ENCODE data around the gene MTERF2. TPM values are rescaled to one million over a fixed set of nuclear protein-coding genes. Genes with fewer than 3 reads are reported as not detected.

MTERF2 gene, protein sequence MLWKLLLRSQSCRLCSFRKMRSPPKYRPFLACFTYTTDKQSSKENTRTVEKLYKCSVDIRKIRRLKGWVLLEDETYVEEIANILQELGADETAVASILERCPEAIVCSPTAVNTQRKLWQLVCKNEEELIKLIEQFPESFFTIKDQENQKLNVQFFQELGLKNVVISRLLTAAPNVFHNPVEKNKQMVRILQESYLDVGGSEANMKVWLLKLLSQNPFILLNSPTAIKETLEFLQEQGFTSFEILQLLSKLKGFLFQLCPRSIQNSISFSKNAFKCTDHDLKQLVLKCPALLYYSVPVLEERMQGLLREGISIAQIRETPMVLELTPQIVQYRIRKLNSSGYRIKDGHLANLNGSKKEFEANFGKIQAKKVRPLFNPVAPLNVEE
- 3.9 and 7.3 TPM in 2 replicates for total RNA-seq

DNA sequence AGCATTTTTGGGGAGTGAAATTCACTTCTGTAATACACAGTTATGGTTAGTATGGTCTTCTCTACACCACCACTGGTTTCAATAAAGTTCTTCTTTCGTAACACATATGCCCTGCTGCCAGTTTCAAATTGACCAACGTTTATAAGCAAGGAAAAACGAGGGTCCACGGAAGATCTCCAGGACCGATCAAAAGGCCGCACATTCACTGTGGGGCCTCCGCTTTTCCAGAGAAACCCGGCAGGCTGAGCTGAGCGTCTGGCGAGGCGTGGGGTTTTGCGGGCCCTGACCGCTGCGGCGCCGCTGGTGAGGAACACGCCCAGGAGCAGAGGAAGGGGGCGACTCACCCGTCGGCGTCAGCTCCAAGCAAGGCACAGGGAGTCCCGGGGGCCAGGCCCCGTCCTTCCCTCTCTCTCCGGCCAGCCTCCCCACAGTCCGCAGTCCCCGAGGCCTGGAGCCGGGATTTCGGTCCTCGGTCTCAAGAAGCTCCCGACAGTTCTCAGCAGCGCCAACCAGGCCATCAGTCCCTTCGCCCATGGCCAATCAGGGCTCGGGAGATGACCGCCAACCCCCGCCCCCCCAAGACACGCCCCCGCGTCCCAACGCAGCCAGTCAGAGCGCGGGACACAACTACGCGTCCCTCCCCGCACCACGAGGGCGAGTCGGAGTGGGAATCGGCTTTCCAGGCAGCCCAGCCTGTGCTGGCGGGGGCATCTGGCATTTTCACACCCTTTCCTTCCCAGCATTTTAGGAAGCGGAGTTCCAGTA is at the start of gene MTERF2:
TSS of gene MTERF2 (minus strand) at position 522 of the 765 bp plus-strand sequence. CDS start 8,432 bp downstream, outside the sequence.
- TF ChIP-seq CTCF (IDR thresholded peaks at IDR 0.05; ENCODE audit: insufficient read depth, low read depth, low read length), result no peak
- H3K4me3 ChIP-seq (ENCODE audit: low read depth, low read length), result peak within 1 kb of the TSS; percentile 82
- DNase-seq (ENCODE audit: low read depth), result peak; percentile 95

DNA sequence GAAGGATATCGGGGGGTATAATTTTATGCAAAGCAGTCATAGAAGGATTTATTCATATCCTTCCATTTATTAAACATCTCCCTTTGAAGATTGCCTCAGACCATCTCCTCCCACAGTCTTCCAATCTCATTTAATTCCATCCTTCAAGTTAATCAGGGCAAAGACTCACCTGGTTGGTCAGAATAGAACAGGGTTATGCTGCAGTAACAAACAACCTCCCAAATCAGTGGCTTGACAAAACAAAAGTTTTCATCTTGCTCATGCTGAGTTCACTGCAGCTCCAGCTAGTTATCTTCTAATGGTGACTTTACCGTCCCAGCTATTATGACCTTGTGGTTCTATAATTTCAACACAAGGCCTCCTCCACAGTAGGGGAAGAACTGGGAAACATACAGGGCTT is 48.8 kb upstream of the MTERF2 start:
- no peak for DNase-seq (ENCODE audit: low read depth)
- H3K4me3 ChIP-seq (ENCODE audit: low read depth, low read length), result no peak overlapping the region
- TF ChIP-seq CTCF (IDR thresholded peaks at IDR 0.05; ENCODE audit: insufficient read depth, low read depth, low read length), result no peak

DNA sequence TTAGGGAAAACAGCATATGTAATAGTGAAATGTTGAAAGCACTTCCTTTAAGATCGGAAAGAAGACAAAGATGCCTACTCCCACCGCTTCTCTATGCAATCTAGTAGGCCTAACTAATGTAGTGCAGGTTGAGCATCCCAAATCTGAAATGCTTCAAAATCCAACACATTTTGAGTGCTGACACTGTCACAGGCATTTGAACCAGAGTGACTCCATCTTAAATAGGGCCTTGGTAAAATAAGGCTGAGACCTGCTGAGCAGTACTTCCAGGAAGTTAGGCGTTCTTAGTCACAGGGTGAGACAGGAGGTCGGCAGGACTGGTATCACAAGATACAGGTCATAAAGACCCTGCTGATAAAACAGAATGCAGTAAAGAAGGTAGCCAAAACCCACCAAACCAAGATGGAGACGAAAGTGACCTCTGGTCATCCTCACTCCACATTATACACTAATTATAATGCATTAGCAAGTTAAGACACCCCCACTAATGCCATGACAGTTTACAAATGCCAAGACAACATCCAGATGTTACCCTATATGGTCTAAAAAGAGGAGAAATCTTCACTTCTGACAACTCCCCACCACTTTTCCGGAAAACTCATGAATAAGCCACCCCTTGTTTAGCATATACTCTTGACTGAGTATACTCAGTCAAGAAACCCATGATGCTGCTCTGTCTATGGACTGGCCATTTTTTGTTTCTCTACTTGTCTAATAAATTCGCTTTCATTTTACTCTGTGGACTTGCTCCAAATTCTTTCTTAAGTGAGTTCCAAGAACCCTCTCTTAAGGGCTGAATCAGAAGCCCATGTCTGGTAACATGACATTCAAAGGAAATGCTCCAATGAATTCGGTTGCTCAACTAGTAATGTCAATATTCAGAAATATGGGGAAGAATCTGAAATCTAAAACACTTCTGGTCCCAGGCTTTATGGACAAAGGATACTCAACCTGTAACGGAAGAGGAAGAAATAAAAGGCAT is 47.1 kb upstream of the MTERF2 start:
- no peak overlapping the region for H3K4me3 ChIP-seq (ENCODE audit: low read depth, low read length)
- no peak for DNase-seq (ENCODE audit: low read depth)
- no peak for TF ChIP-seq CTCF (IDR thresholded peaks at IDR 0.05; ENCODE audit: insufficient read depth, low read depth, low read length)

DNA sequence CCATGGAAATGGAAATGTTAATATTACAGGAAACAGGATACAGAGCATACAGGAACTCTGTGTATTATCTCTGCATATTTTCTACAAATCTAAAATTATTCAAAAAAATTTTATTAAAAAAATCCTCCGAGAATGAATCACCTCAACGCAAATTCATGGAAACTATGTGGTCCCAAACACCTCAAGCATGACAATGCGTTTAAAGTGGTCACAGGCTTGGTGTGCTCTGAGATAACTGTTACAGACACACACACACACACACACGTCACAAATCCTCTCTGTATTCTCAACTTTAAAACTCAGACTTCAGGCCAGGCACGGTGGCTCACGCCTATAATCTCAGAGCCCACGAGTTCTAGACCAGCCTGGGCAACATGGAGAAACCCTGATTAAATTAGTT is 45.3 kb upstream of the MTERF2 start:
- no peak for DNase-seq (ENCODE audit: low read depth)
- TF ChIP-seq CTCF (IDR thresholded peaks at IDR 0.05; ENCODE audit: insufficient read depth, low read depth, low read length), result no peak
- no peak overlapping the region for H3K4me3 ChIP-seq (ENCODE audit: low read depth, low read length)

GRCh38 chr12:107031061-107031460 is 44.1 kb upstream of the MTERF2 start:
- no peak for DNase-seq (ENCODE audit: low read depth)
- H3K4me3 ChIP-seq (ENCODE audit: low read depth, low read length), result no peak overlapping the region
- no peak for TF ChIP-seq CTCF (IDR thresholded peaks at IDR 0.05; ENCODE audit: insufficient read depth, low read depth, low read length)

- no peak for DNase-seq (ENCODE audit: low read depth)
- no peak for TF ChIP-seq CTCF (IDR thresholded peaks at IDR 0.05; ENCODE audit: insufficient read depth, low read depth, low read length)
- H3K4me3 ChIP-seq (ENCODE audit: low read depth, low read length), result no peak overlapping the region
Observed at GRCh38 chr12:107029081-107029480, 42.1 kb upstream of the MTERF2 start.
